Fibroblast of skin of left biceps (primary cell): ENCODE data around the gene MRPL38.
"Not testable (repeated sequence)": the region's sequence is repeated elsewhere in the genome, so short reads cannot be mapped to it uniquely, and the experiment has no call there.

Experiments
- DNase-seq, 2 experiments: peaks; one replicate each; pipeline ENCODE4 v3.0.0-alpha.2; 2013; ENCODE audit warnings: low read depth in 2 of 2

MRPL38 gene

GRCh38 chr17:75876938-75877751 lies 27.5 kb downstream of the MRPL38 start:
- peak; percentile 55 to 57 for DNase-seq

- no peak for DNase-seq
Observed at GRCh38 chr17:75876190-75876937, 28.3 kb downstream of the MRPL38 start.

GRCh38 chr17:75875940-75876189 lies 28.8 kb downstream of the MRPL38 start:
- no peak for DNase-seq

GRCh38 chr17:75875182-75875939 lies 29.3 kb downstream of the MRPL38 start:
- DNase-seq, result no peak

- DNase-seq, result no peak
Observed at GRCh38 chr17:75874323-75875181, 30.1 kb downstream of the MRPL38 start.

GRCh38 chr17:75873587-75874322 lies 30.9 kb downstream of the MRPL38 start:
- no peak for DNase-seq

- no peak for DNase-seq
Observed at GRCh38 chr17:75872434-75873351, 32.0 kb downstream of the MRPL38 start.

GRCh38 chr17:75870228-75870627 lies 34.5 kb downstream of the MRPL38 start:
- not testable (repeated sequence) for DNase-seq

- DNase-seq, result no peak
Observed at GRCh38 chr17:75869282-75870141, 35.2 kb downstream of the MRPL38 start.

GRCh38 chr17:75868730-75869281 lies 35.9 kb downstream of the MRPL38 start:
- DNase-seq, result not testable (repeated sequence)

- DNase-seq, result not testable (repeated sequence)
Observed at GRCh38 chr17:75865404-75866188, 39.1 kb downstream of the MRPL38 start.

GRCh38 chr17:75864887-75865286 lies 39.8 kb downstream of the MRPL38 start:
- DNase-seq, result not testable (repeated sequence)

GRCh38 chr17:75864448-75864871 lies 40.2 kb downstream of the MRPL38 start:
- DNase-seq, result no peak

- DNase-seq, result no peak
Observed at GRCh38 chr17:75861927-75862317, 42.8 kb downstream of the MRPL38 start.

GRCh38 chr17:75859358-75859757 lies 45.3 kb downstream of the MRPL38 start:
- not testable (repeated sequence) for DNase-seq

- no peak for DNase-seq
Observed at GRCh38 chr17:75856062-75856756, 48.5 kb downstream of the MRPL38 start.
